Mesendoderm (in vitro differentiated cells): Measurements from ENCODE around the gene SLC26A11.

Source experiments
- DNase-seq: peaks from one replicate; pipeline ENCODE4 v3.0.0; 2013
- H2AK5ac ChIP-seq: 2 replicates; pipeline ENCODE4 v1.6.1; 2013; ENCODE audit warnings: low read length, inconsistent platforms
- H2BK120ac ChIP-seq: 2 replicates; pipeline ENCODE4 v1.6.1; 2013; ENCODE audit warnings: low read depth, mild to moderate bottlenecking, low read length, moderate library complexity, mixed read lengths
- H2BK15ac ChIP-seq: replicated peaks from 2 replicates; pipeline ENCODE4 v1.6.1; 2013; ENCODE audit warnings: low read depth, mild to moderate bottlenecking, moderate library complexity
- H2BK5ac ChIP-seq: 2 replicates; pipeline ENCODE4 v1.6.1; 2013; ENCODE audit warnings: low read length, inconsistent platforms
- H3K18ac ChIP-seq: 2 replicates; pipeline ENCODE4 v1.6.1; 2013; ENCODE audit warnings: mild to moderate bottlenecking, low read length, mixed read lengths
- H3K23ac ChIP-seq: one replicate; pipeline ENCODE4 v1.6.1; 2013; ENCODE audit warnings: low read length
- H3K27ac ChIP-seq: 2 replicates; pipeline ENCODE4 v1.5.1; 2013; ENCODE audit warnings: low read depth, mild to moderate bottlenecking, inconsistent platforms, low read length, moderate library complexity
- H3K27me3 ChIP-seq: 2 replicates; pipeline ENCODE4 v1.6.1; 2013; ENCODE audit warnings: low read length, control low read depth, mild to moderate bottlenecking, inconsistent platforms; ENCODE audit not compliant: insufficient read depth, poor library complexity
- H3K36me3 ChIP-seq: 2 replicates; pipeline ENCODE4 v1.6.1; 2013; ENCODE audit warnings: low read length, inconsistent platforms; ENCODE audit not compliant: control insufficient read depth, insufficient read depth
- H3K4ac ChIP-seq: one replicate; pipeline ENCODE4 v1.6.1; 2013; ENCODE audit warnings: low read depth, mild to moderate bottlenecking, low read length, moderate library complexity
- H3K4me1 ChIP-seq: 2 replicates; pipeline ENCODE4 v1.6.1; 2013; ENCODE audit warnings: low read depth, low read length, inconsistent platforms; ENCODE audit not compliant: control insufficient read depth
- H3K4me2 ChIP-seq: 2 replicates; pipeline ENCODE4 v1.6.1; 2013; ENCODE audit warnings: low read length
- H3K4me3 ChIP-seq: 2 replicates; pipeline ENCODE4 v1.5.1; 2013; ENCODE audit warnings: mild to moderate bottlenecking, low read length
- H3K56ac ChIP-seq: one replicate; pipeline ENCODE4 v1.6.1; 2013; ENCODE audit warnings: low read length
- H3K79me1 ChIP-seq: 2 replicates; pipeline ENCODE4 v1.6.1; 2013; ENCODE audit warnings: low read length, inconsistent platforms
- H3K79me2 ChIP-seq: 2 replicates; pipeline ENCODE4 v1.6.1; 2013; ENCODE audit warnings: mild to moderate bottlenecking, low read length; ENCODE audit not compliant: control insufficient read depth, insufficient read depth
- H3K9ac ChIP-seq: 2 replicates; pipeline ENCODE4 v1.6.1; 2013; ENCODE audit warnings: low read length, inconsistent platforms
- H4K5ac ChIP-seq: one replicate; pipeline ENCODE4 v1.6.1; 2013; ENCODE audit warnings: low read length
- H4K8ac ChIP-seq: one replicate; pipeline ENCODE4 v1.6.1; 2013; ENCODE audit warnings: low read depth, mild to moderate bottlenecking, control low read depth, low read length, moderate library complexity
- WGBS: extraction: QIAGEN DNeasy Blood & Tissue Kit; methylation state at CpG from one replicate; pipeline ENCODE4 v1.1.7; 2013; ENCODE audit warnings: low lambda C conversion rate, missing lambda C conversion rate; ENCODE audit not compliant: insufficient coverage; ENCODE audit errors: extremely low coverage; 5-methylcytosine and 5-hydroxymethylcytosine counted together

The SLC26A11 gene

DNA sequence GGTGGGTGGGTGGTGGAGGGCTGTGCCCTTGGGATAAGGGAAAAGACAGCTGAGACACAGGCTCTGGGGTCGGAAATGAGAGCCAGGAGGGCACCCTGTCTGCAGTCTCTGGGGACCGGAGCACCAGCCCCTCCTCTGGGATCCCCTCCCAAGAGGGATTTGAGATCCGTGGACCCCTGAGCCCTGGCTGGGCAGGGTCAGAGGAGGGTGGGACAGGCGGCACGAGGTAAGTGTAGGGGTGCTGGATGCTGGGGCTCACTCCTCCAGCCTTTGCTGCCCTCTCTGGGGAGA is 519 bp upstream of the SLC26A11 start:
- Histone ChIP-seq H4K8ac (no peak overlapping the region), H3K23ac (no peak overlapping the region), H3K79me2 (peaks cover 2% of the 10 kb centered on the region), H3K18ac (no peak overlapping the region), H3K4ac (no peak overlapping the region), H3K56ac (peak overlapping the region; percentile 97), H2BK15ac (no peak overlapping the region), H3K4me2 (peak overlapping the region; percentile 95), H3K4me1 (peaks cover 3% of the 10 kb centered on the region), H2AK5ac (no peak overlapping the region), H3K79me1 (peaks cover 3% of the 10 kb centered on the region), H3K4me3 (peak overlapping the region; percentile 83), H3K36me3 (no peaks in the 10 kb centered on the region), H3K9ac (peak overlapping the region; percentile 98), H3K27ac (no peak overlapping the region), H4K5ac (no peak overlapping the region), H3K27me3 (no peaks in the 10 kb centered on the region), H2BK5ac (peak overlapping the region; percentile 35), H2BK120ac (no peak overlapping the region)
- DNase-seq: no peak
- no CpG with 5 or more reads among the region's 5 CpGs for WGBS

DNA sequence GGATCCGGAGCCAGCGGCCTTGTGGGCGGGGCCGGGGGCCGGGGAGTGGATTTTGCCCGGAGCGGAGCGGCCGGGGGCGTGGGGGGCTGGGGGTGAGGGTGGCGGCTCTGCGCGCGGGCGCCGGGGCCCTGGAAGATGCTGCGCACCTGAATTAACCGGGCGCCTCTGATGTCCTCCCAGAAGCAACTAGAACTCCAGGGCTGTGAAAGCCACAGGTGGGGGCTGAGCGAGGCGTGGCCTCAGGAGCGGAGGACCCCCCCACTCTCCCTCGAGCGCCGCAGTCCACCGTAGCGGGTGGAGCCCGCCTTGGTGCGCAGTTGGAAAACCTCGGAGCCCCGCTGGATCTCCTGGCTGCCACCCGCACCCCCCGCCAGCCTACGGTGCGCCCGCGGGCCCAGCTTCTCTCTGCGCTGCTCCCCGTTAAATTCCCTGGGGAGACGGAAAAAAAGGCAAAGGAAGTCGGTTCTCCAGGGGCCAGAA is 549 bp downstream of the SLC26A11 start:
- no peak overlapping the region for H4K8ac ChIP-seq
- H3K18ac ChIP-seq: peak overlapping the region; percentile 76
- no peak overlapping the region for H2BK5ac ChIP-seq
- WGBS: no CpG with 5 or more reads among the region's 41 CpGs
- no peak overlapping the region for H4K5ac ChIP-seq
- H3K9ac ChIP-seq: peak overlapping the region; percentile 74
- H3K27ac ChIP-seq: no peak overlapping the region
- DNase-seq: peak; percentile 10
- peak overlapping the region; percentile 83 for H3K56ac ChIP-seq
- peak overlapping the region; percentile 66 for H3K4ac ChIP-seq
- peaks cover 3% of the 10 kb centered on the region for H3K4me1 ChIP-seq
- H2BK120ac ChIP-seq: no peak overlapping the region
- H3K79me1 ChIP-seq: peaks cover 3% of the 10 kb centered on the region
- no peak overlapping the region for H2AK5ac ChIP-seq
- no peak overlapping the region for H3K23ac ChIP-seq
- peak overlapping the region; percentile 46 for H3K4me2 ChIP-seq
- H2BK15ac ChIP-seq: no peak overlapping the region
- H3K36me3 ChIP-seq: no peaks in the 10 kb centered on the region
- no peaks in the 10 kb centered on the region for H3K27me3 ChIP-seq
- H3K79me2 ChIP-seq: peaks cover 2% of the 10 kb centered on the region
- H3K4me3 ChIP-seq: peak overlapping the region; percentile 57

DNA sequence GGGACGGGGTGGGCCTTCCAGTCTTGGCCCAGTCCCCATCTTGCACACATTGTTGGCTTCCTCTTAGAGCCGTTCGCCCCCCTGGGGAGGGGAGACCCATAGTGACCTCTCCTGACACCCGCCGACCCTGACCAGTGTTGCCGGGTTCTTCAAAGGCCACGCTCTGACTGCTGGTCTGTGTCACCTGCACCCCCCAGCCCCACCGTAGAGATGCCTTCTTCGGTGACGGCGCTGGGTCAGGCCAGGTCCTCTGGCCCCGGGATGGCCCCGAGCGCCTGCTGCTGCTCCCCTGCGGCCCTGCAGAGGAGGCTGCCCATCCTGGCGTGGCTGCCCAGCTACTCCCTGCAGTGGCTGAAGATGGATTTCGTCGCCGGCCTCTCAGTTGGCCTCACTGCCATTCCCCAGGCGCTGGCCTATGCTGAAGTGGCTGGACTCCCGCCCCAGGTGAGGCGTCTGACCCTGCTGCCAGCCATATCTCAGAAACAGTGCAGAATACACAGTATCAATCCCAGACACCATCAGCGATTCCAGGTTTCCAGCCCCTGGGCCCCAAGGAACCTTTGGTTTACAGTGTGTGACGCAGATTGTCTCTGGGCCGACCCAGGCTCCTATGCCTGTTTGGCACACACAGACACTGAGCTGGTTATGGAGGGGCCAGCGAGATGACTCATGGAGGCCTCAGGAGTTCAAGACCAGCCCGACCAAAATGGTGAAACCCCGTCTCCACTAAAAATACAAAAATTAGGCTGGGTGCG is 1.3 kb downstream of the SLC26A11 start:
- Histone ChIP-seq H3K27me3 (no peaks in the 10 kb centered on the region), H3K4me3 (no peak overlapping the region), H3K56ac (no peak overlapping the region), H3K23ac (no peak overlapping the region), H3K4me2 (peak overlapping the region; percentile 46), H2BK5ac (no peak overlapping the region), H3K79me2 (peaks cover 2% of the 10 kb centered on the region), H2BK15ac (no peak overlapping the region), H2AK5ac (no peak overlapping the region), H3K79me1 (peaks cover 3% of the 10 kb centered on the region), H3K4ac (no peak overlapping the region), H4K5ac (no peak overlapping the region), H3K18ac (no peak overlapping the region), H3K27ac (no peak overlapping the region), H4K8ac (no peak overlapping the region), H3K36me3 (no peaks in the 10 kb centered on the region), H2BK120ac (no peak overlapping the region), H3K4me1 (peaks cover 3% of the 10 kb centered on the region), H3K9ac (no peak overlapping the region)
- no CpG with 5 or more reads among the region's 29 CpGs for WGBS
- DNase-seq: no peak

DNA sequence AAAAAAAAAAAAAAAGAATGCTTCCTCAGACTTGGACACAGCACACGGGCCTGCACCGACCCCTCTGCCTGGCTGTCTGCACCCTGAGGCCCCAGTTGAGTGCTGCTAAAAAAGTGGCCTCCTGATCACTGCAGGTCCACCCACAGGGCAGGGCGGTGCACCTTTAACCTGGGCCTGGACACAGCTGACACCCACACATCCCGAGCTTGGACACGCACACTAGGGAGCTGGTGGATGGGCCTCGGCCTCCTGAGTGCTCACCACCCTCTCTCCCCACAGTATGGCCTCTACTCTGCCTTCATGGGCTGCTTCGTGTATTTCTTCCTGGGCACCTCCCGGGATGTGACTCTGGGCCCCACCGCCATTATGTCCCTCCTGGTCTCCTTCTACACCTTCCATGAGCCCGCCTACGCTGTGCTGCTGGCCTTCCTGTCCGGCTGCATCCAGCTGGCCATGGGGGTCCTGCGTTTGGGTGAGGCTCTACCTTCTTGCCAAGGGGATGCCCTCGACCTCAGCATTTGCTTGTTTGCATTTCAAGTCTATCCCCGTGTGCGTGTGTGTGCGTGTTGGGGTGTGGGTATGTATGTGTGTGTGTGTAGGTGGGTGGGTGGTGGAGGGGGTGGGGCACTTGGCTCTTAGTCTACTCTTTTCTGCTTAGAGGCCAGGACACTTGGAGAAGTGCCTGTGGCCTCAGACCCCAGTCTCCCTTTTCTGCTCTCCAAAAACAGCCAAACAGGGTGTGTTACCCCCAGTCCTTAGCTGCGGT is 2.3 kb downstream of the SLC26A11 start:
- Histone ChIP-seq H3K36me3 (no peaks in the 10 kb centered on the region), H3K79me2 (peaks cover 2% of the 10 kb centered on the region), H3K4me3 (no peak overlapping the region), H4K8ac (no peak overlapping the region), H3K27me3 (no peaks in the 10 kb centered on the region), H3K27ac (no peak overlapping the region), H3K23ac (no peak overlapping the region), H3K4ac (no peak overlapping the region), H3K4me2 (no peak overlapping the region), H2BK15ac (no peak overlapping the region), H2BK5ac (no peak overlapping the region), H3K9ac (no peak overlapping the region), H2AK5ac (no peak overlapping the region), H3K4me1 (peaks cover 3% of the 10 kb centered on the region), H2BK120ac (no peak overlapping the region), H4K5ac (no peak overlapping the region), H3K79me1 (peaks cover 3% of the 10 kb centered on the region), H3K18ac (no peak overlapping the region), H3K56ac (no peak overlapping the region)
- WGBS: no CpG with 5 or more reads among the region's 18 CpGs
- DNase-seq: no peak

DNA sequence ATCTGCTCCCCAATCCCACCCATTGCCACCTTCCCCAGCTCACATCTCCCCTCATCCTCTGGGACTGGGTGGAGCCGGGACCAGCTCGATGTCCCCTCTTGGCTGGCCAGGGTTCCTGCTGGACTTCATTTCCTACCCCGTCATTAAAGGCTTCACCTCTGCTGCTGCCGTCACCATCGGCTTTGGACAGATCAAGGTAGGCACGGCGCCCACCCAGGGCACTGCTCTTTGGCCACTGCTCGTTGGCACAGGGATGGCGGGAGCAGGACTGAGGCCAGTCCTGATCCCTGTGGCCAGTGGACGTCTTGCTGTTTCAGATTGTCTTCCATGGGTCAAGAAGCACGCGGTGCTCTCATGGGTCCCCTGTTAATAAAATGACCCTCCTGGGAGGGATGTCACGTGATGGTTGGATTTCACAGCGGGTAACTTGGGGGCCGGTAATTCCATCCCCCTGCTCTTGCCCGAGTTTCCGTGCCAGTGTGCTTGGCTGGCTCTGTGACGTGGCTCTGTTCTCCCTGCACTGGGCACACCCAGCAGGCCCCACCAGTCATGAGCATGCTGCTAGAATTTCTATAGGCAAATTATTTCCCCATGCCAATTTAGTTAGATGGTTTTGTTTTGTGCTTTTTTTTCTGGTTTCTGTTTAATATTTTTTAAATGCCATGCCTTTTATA is 3.1 kb downstream of the SLC26A11 start:
- Histone ChIP-seq H3K27me3 (no peaks in the 10 kb centered on the region), H2BK15ac (no peak overlapping the region), H3K4ac (no peak overlapping the region), H3K36me3 (no peaks in the 10 kb centered on the region), H3K18ac (no peak overlapping the region), H4K8ac (no peak overlapping the region), H3K9ac (no peak overlapping the region), H3K56ac (no peak overlapping the region), H4K5ac (no peak overlapping the region), H2AK5ac (no peak overlapping the region), H3K4me3 (no peak overlapping the region), H3K79me2 (peaks cover 2% of the 10 kb centered on the region), H3K23ac (no peak overlapping the region), H3K27ac (no peak overlapping the region), H2BK5ac (no peak overlapping the region), H3K4me2 (no peak overlapping the region), H3K4me1 (peaks cover 3% of the 10 kb centered on the region), H2BK120ac (no peak overlapping the region), H3K79me1 (no peaks in the 10 kb centered on the region)
- DNase-seq: no peak
- WGBS: no CpG with 5 or more reads among the region's 18 CpGs
